ENCODE measurements around the gene ZMYM4.

ZMYM4 gene

DNA sequence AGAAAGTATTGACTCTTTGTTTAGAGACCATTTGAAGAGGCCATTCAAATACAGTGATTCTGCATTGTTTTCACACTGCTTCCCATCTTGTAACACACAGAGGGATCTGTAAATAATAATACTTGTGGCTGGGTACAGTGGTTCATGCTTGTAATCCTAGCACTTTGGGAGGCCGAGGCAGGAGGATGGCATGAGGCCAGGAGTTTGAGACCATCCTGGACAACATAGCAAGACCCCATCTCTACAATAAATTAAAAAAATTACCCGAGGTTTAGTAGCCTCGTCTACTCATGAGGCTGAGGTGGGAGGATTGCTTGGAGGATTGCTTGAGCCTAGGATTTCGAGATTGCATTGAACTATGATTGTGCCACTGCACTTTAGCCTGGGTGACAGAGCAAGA, 5.7 kb downstream of the ZMYM4 start:
- no peak for TF ChIP-seq TEAD4 (IDR thresholded peaks at IDR 0.05)
- TF ChIP-seq RAD21 (IDR thresholded peaks at IDR 0.05; ENCODE audit: low read depth) = no peak
- no peak for TF ChIP-seq TAF1 (IDR thresholded peaks at IDR 0.05; ENCODE audit: low read depth)
- TF ChIP-seq ZBTB7A (IDR thresholded peaks at IDR 0.05; ENCODE audit: low read depth) = no peak
- TF ChIP-seq, protein P1, sequence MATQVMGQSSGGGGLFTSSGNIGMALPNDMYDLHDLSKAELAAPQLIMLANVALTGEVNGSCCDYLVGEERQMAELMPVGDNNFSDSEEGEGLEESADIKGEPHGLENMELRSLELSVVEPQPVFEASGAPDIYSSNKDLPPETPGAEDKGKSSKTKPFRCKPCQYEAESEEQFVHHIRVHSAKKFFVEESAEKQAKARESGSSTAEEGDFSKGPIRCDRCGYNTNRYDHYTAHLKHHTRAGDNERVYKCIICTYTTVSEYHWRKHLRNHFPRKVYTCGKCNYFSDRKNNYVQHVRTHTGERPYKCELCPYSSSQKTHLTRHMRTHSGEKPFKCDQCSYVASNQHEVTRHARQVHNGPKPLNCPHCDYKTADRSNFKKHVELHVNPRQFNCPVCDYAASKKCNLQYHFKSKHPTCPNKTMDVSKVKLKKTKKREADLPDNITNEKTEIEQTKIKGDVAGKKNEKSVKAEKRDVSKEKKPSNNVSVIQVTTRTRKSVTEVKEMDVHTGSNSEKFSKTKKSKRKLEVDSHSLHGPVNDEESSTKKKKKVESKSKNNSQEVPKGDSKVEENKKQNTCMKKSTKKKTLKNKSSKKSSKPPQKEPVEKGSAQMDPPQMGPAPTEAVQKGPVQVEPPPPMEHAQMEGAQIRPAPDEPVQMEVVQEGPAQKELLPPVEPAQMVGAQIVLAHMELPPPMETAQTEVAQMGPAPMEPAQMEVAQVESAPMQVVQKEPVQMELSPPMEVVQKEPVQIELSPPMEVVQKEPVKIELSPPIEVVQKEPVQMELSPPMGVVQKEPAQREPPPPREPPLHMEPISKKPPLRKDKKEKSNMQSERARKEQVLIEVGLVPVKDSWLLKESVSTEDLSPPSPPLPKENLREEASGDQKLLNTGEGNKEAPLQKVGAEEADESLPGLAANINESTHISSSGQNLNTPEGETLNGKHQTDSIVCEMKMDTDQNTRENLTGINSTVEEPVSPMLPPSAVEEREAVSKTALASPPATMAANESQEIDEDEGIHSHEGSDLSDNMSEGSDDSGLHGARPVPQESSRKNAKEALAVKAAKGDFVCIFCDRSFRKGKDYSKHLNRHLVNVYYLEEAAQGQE (IDR thresholded peaks at IDR 0.05; ENCODE audit: low read depth) = no peak
- TF ChIP-seq, protein P2, sequence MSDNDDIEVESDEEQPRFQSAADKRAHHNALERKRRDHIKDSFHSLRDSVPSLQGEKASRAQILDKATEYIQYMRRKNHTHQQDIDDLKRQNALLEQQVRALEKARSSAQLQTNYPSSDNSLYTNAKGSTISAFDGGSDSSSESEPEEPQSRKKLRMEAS (IDR thresholded peaks at IDR 0.05) = no peak
- no peak for TF ChIP-seq FOXM1 (IDR thresholded peaks at IDR 0.05; ENCODE audit: borderline replicate concordance, low read depth)
- TF ChIP-seq EGR1 (IDR thresholded peaks at IDR 0.05) = no peak
- no peak for TF ChIP-seq CREB1 (IDR thresholded peaks at IDR 0.05; ENCODE audit: low read depth)
- TF ChIP-seq TCF12 (IDR thresholded peaks at IDR 0.05; ENCODE audit: low read depth) = no peak
- no peak for TF ChIP-seq YY1 (IDR thresholded peaks at IDR 0.05; ENCODE audit: low read depth)

DNA sequence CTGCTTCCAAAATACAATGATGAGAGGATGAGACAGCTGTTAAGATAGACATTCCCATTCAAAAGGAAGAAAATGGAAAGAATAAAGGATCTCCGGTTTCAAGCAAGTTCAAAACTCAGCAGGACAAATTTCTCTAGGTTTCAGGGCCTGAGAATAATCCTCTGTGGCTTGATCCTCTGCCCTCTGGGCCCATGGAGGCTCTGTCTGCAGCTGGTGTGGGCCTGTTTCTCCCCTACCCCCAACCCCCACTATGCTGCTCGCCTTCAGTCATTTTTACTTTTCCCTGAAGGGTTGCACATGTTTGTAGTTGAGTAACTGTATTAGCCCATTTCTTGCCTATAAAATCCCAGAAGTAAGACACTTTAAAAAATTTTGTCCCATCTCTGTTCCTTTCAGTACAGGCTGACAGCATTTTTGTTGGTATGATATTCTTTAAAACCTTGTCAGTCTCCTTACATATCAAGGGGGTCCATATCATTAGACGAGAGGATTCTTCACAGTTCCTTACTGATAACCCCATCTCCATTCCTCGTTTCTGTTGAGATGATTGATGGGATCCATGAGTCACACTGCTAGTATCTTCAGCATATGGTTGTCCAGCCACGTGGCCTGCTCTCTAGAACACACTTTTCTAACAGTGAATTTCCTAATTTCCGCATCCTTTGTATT, 10.5 kb downstream of the ZMYM4 start:
- TF ChIP-seq TAF1 (IDR thresholded peaks at IDR 0.05; ENCODE audit: low read depth) (no peak), RAD21 (IDR thresholded peaks at IDR 0.05; ENCODE audit: low read depth) (no peak), EGR1 (IDR thresholded peaks at IDR 0.05) (no peak), NFIC (IDR thresholded peaks at IDR 0.05) (no peak), TCF12 (IDR thresholded peaks at IDR 0.05; ENCODE audit: low read depth) (no peak), CREB1 (IDR thresholded peaks at IDR 0.05; ENCODE audit: low read depth) (no peak)
- TF ChIP-seq, protein P2 (IDR thresholded peaks at IDR 0.05) = no peak
- TF ChIP-seq, protein P3, sequence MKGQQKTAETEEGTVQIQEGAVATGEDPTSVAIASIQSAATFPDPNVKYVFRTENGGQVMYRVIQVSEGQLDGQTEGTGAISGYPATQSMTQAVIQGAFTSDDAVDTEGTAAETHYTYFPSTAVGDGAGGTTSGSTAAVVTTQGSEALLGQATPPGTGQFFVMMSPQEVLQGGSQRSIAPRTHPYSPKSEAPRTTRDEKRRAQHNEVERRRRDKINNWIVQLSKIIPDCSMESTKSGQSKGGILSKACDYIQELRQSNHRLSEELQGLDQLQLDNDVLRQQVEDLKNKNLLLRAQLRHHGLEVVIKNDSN (IDR thresholded peaks at IDR 0.05) = no peak

DNA sequence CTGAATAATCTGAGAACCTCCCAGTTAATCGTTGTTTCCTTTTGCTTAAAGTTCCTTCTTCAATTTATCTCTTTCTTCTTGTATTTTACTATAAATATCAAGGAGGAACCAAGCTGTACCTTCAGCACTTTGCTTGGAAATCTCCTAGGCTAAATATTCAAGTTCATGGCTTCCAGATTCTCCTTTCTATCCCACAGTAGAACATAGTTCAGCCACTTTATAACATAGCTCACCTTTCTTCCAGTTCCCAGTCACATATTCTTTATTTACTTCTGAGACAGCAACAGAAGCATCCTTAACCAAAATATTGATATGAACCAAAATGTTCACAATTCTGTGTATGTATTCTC, 11.0 kb downstream of the ZMYM4 start:
- TF ChIP-seq CEBPB (IDR thresholded peaks at IDR 0.05) (no peak), EP300 (IDR thresholded peaks at IDR 0.05; ENCODE audit: borderline replicate concordance) (no peak), TEAD4 (IDR thresholded peaks at IDR 0.05) (no peak), EGR1 (IDR thresholded peaks at IDR 0.05) (no peak), ZBTB7A (IDR thresholded peaks at IDR 0.05; ENCODE audit: low read depth) (no peak), NFIC (IDR thresholded peaks at IDR 0.05) (no peak), FOXM1 (IDR thresholded peaks at IDR 0.05; ENCODE audit: borderline replicate concordance, low read depth) (no peak), CREB1 (IDR thresholded peaks at IDR 0.05; ENCODE audit: low read depth) (no peak), TAF1 (IDR thresholded peaks at IDR 0.05; ENCODE audit: low read depth) (no peak), RAD21 (IDR thresholded peaks at IDR 0.05; ENCODE audit: low read depth) (no peak), TCF12 (IDR thresholded peaks at IDR 0.05; ENCODE audit: low read depth) (no peak), YY1 (IDR thresholded peaks at IDR 0.05; ENCODE audit: low read depth) (no peak)
- TF ChIP-seq, protein P3 (IDR thresholded peaks at IDR 0.05) = no peak
- TF ChIP-seq, protein P1 (IDR thresholded peaks at IDR 0.05; ENCODE audit: low read depth) = no peak
- TF ChIP-seq, protein P2 (IDR thresholded peaks at IDR 0.05) = no peak

DNA sequence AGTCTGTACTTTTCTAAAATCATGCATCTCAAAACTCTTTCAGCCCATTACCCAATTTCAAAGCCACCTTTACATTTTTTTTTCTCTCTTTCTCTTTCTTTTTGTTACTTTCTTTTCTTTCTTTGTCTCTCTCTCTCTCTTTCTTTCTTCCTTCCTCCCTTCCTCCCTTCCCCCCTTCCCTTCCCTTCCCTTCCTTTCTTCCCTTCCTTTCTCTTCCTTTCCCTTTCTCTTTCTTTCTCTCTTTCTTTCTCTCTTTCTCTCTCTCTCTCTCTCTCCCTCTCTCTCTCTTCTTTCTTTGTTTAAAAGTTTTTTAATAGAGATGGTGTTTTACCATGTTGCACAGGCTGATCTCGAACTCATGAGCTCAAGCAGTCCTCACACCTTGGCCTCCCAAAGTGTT, 11.5 kb downstream of the ZMYM4 start:
- TF ChIP-seq CEBPB (IDR thresholded peaks at IDR 0.05) (no peak), TAF1 (IDR thresholded peaks at IDR 0.05; ENCODE audit: low read depth) (no peak), RAD21 (IDR thresholded peaks at IDR 0.05; ENCODE audit: low read depth) (no peak), EGR1 (IDR thresholded peaks at IDR 0.05) (no peak), TCF12 (IDR thresholded peaks at IDR 0.05; ENCODE audit: low read depth) (no peak), EP300 (IDR thresholded peaks at IDR 0.05; ENCODE audit: borderline replicate concordance) (no peak), ZBTB7A (IDR thresholded peaks at IDR 0.05; ENCODE audit: low read depth) (no peak), NFIC (IDR thresholded peaks at IDR 0.05) (no peak), TEAD4 (IDR thresholded peaks at IDR 0.05) (no peak), YY1 (IDR thresholded peaks at IDR 0.05; ENCODE audit: low read depth) (no peak), CREB1 (IDR thresholded peaks at IDR 0.05; ENCODE audit: low read depth) (no peak), FOXM1 (IDR thresholded peaks at IDR 0.05; ENCODE audit: borderline replicate concordance, low read depth) (no peak)
- TF ChIP-seq, protein P1 (IDR thresholded peaks at IDR 0.05; ENCODE audit: low read depth) = no peak
- TF ChIP-seq, protein P3 (IDR thresholded peaks at IDR 0.05) = no peak
- TF ChIP-seq, protein P2 (IDR thresholded peaks at IDR 0.05) = no peak

All from Ishikawa (cell line).